ENCODE results near the gene TRAPPC12. TPM values are rescaled to one million over a fixed set of nuclear protein-coding genes. Genes with fewer than 3 reads are reported as not detected.
"Not testable (repeated sequence)": the region's sequence is repeated elsewhere in the genome, so short reads cannot be mapped to it uniquely, and the experiment has no call there.

The TRAPPC12 gene
- total RNA-seq, 1 donor from 2014 or later, result 98.7 TPM

DNA sequence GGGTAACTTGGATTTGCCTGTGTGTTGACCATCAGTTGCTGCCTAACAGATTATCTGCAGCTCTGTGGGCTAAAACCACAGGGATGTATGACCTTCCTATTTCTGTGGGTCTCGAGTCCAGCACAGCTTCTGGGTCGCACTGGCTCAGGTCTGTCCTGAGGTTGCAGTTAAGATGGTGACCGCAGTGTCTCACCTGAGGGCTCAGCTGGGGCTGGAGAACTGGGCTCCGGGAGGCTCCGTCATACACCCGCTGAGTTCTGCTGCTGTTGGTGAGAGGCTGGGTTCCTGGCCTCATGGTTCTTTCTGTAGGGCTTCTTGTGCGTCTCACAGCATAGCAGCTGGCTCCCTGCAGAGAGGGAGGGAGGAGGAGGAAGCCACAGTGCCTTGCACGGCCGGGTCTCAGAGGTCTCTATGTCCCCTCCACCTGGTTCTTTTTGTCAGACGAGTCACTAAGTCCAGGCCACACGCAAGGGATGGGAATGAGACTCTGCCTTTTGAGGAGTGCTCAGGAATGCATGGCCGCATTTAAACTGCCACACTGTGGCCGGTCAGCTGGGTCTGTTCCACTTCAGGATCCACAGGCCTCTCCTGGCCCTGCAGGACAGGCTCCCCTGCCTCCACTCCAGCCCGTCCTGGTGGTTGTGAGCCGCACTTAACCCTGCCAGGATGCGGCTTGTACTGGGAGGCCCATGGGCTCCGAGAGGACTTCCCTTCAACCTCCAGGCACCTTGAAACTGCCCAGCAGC is 72.6 kb downstream of the TRAPPC12 start:
- Mint-ChIP-seq H3K9me3 (no peaks in the 10 kb centered on the region), H3K4me1 (ENCODE audit: unreplicated experiment) (peaks cover 21% of the 10 kb centered on the region), H3K36me3 (peaks cover 28% of the 10 kb centered on the region), H3K27me3 (no peaks in the 10 kb centered on the region), H3K4me3 (no peak overlapping the region), H3K27ac (no peak overlapping the region)
- DNase-seq (ENCODE audit: extremely low spot score, unreplicated experiment), result no peak
- TF ChIP-seq, protein P1, sequence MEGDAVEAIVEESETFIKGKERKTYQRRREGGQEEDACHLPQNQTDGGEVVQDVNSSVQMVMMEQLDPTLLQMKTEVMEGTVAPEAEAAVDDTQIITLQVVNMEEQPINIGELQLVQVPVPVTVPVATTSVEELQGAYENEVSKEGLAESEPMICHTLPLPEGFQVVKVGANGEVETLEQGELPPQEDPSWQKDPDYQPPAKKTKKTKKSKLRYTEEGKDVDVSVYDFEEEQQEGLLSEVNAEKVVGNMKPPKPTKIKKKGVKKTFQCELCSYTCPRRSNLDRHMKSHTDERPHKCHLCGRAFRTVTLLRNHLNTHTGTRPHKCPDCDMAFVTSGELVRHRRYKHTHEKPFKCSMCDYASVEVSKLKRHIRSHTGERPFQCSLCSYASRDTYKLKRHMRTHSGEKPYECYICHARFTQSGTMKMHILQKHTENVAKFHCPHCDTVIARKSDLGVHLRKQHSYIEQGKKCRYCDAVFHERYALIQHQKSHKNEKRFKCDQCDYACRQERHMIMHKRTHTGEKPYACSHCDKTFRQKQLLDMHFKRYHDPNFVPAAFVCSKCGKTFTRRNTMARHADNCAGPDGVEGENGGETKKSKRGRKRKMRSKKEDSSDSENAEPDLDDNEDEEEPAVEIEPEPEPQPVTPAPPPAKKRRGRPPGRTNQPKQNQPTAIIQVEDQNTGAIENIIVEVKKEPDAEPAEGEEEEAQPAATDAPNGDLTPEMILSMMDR (conservative IDR thresholded peaks at IDR 0.05), result no peak

DNA sequence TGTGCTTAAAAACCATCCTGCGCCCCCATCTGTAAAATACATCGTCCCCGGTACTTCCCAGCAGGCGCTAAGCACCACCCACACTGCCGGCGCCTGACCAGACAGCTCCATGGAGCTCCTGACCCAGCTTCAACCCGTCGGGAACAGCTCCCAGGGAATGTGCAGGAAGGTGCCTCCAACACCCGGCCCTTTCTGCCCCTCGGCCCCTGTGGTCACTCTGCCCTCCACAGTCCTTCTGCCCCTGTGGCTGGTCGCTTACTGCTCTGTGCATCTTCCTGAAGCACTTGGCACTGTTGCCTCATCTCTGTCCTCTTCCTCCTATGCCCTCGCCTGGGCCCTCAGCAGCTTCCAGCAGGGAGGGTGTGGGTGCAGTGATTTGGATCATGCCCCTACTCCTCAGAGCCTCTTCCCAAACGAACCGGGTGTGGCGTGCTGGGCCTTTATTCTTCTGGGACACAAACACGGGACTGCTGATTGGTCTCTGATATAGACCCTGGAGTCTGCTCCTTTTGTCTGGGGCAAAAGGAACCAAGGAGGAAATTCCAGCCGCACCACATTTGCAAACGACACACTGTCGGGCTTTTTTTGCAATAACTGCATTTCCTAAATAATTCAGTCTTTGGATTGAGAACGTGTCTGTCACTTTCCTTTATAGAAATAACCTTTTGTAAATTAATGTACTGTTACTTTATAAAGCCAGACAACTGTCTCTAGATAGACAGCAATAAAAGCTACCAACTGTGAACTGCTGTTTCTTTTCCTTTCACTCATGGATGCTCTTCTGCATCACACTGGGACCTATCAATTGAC is 73.9 kb downstream of the TRAPPC12 start:
- H3K36me3 Mint-ChIP-seq, result peaks cover 23% of the 10 kb centered on the region
- DNase-seq (ENCODE audit: extremely low spot score, unreplicated experiment), result peak; percentile 58
- H3K4me3 Mint-ChIP-seq, result no peak overlapping the region
- TF ChIP-seq, protein P1 (conservative IDR thresholded peaks at IDR 0.05), result no peak
- no peaks in the 10 kb centered on the region for H3K27me3 Mint-ChIP-seq
- peaks cover 20% of the 10 kb centered on the region for H3K4me1 Mint-ChIP-seq (ENCODE audit: unreplicated experiment)
- H3K27ac Mint-ChIP-seq, result no peak overlapping the region
- H3K9me3 Mint-ChIP-seq, result no peaks in the 10 kb centered on the region

DNA sequence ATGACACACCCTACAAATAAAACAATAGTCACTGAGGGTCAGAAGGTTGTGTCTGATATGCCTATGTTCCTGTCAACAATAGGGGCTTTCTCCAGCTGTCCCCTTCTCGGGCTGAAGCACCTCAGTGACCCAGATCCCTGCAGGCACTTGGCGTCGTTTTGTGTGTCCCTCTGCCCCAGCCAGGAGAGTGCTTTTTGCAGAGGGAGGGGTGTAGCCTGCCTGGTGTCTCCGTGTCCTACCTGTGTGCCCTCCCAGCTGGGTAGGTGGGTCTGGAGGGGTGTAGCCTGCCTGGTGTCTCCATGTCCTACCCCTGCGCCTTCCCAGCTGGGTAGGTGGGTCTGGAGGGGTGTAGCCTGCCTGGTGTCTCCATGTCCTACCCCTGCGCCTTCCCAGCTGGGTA is 74.5 kb downstream of the TRAPPC12 start:
- not testable (repeated sequence) for H3K27me3 Mint-ChIP-seq, H3K9me3 Mint-ChIP-seq, H3K4me3 Mint-ChIP-seq, H3K27ac Mint-ChIP-seq
- peaks cover 14% of the 10 kb centered on the region for H3K4me1 Mint-ChIP-seq (ENCODE audit: unreplicated experiment)
- peak; percentile 54 for DNase-seq (ENCODE audit: extremely low spot score, unreplicated experiment)
- peaks cover 21% of the 10 kb centered on the region for H3K36me3 Mint-ChIP-seq

DNA sequence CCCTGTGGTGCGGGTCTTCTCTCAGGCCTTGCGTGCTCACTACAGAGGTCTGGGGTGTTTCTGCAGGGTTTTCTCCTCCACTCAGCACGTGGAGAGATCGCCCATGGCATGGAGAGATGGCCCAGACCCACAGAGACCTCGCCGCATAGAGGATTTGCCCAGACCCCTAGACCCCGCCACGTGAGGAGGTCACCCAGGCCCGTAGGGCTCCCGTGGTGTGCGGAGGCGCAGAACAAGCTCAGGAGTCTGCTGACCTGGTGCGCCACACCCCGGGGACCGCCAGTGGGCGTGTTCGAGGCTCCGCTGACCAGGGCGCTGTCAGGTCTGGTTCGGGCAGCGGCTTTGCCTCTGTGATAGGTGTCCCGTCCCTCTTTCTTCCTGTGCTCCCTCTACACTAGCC is 75.3 kb downstream of the TRAPPC12 start:
- TF ChIP-seq, protein P1 (conservative IDR thresholded peaks at IDR 0.05), result no peak
- Mint-ChIP-seq H3K27me3 (no peaks in the 10 kb centered on the region), H3K4me3 (no peak overlapping the region), H3K9me3 (no peaks in the 10 kb centered on the region), H3K27ac (no peak overlapping the region), H3K36me3 (peaks cover 17% of the 10 kb centered on the region), H3K4me1 (ENCODE audit: unreplicated experiment) (peaks cover 10% of the 10 kb centered on the region)
- peak; percentile 60 for DNase-seq (ENCODE audit: extremely low spot score, unreplicated experiment)

DNA sequence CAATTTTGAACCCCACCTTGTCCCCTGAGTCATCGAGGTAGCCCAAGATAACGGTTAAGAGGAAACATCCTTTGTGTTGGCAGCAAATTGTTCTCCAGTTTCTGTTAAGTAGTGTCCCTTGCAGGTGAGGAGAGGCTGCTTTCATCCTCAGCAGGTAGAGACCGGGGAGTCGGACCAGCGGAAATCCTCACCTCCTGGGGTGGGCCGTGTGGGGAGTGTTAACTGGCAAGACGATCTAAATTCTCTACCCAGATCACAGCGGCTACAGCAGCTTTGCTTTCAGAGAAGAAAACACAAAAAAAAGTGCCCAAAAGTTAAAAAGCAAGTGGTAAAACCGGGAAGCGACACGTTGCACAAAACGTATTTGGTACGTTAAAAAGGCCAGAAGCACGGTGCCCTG is 76.6 kb downstream of the TRAPPC12 start:
- no peak overlapping the region for H3K27ac Mint-ChIP-seq
- H3K4me1 Mint-ChIP-seq (ENCODE audit: unreplicated experiment), result peaks cover 6% of the 10 kb centered on the region
- H3K36me3 Mint-ChIP-seq, result peaks cover 17% of the 10 kb centered on the region
- TF ChIP-seq, protein P1 (conservative IDR thresholded peaks at IDR 0.05), result no peak
- DNase-seq (ENCODE audit: extremely low spot score, unreplicated experiment), result no peak
- H3K9me3 Mint-ChIP-seq, result no peaks in the 10 kb centered on the region
- H3K27me3 Mint-ChIP-seq, result no peaks in the 10 kb centered on the region
- no peak overlapping the region for H3K4me3 Mint-ChIP-seq

Measured in type B pancreatic cell (in vitro differentiated cells).